GM12878 (cell line): ENCODE results near the gene SHQ1. TPM values are rescaled to one million over a fixed set of nuclear protein-coding genes. Genes with fewer than 3 reads are reported as not detected.

Experiments
- ATF7 ChIP-seq: fragments of 450-650 bp; IDR thresholded peaks from 2 replicates; pipeline ENCODE4 v1.6.1; 2016; ENCODE audit warnings: low read depth, mild to moderate bottlenecking
- CREB1 ChIP-seq: IDR thresholded peaks from 2 replicates; pipeline ENCODE4 v1.6.1; 2012; ENCODE audit warnings: low read depth, mild to moderate bottlenecking, inconsistent platforms
- CREM ChIP-seq: IDR thresholded peaks from 2 replicates; pipeline ENCODE4 v1.6.1; 2014; ENCODE audit warnings: antibody characterized with exemption, low read depth
- DPF2 ChIP-seq: fragments of 450-650 bp; IDR thresholded peaks from 2 replicates; pipeline ENCODE4 v1.6.1; 2017; ENCODE audit warnings: mild to moderate bottlenecking
- EP300 ChIP-seq, 2 experiments: fragments of 150-350 bp in 1 of 2; IDR thresholded peaks; 2 replicates each; pipeline ENCODE4 v1.6.1; 2011 to 2012; ENCODE audit warnings: low read depth in 2 of 2, low read length in 2 of 2, borderline replicate concordance in 1 of 2, improper control_type of control experiment in 1 of 2, inconsistent platforms in 1 of 2; ENCODE audit not compliant: control insufficient read depth in 1 of 2
- FOXM1 ChIP-seq: IDR thresholded peaks from 2 replicates; pipeline ENCODE4 v1.6.1; 2012; ENCODE audit warnings: low read depth, mild to moderate bottlenecking, inconsistent platforms, low read length, moderate library complexity
- GABPA ChIP-seq: IDR thresholded peaks from 2 replicates; pipeline ENCODE4 v1.6.1; 2014; ENCODE audit warnings: antibody characterized with exemption, low read depth, mild to moderate bottlenecking, inconsistent platforms
- HDAC6 ChIP-seq: fragments of 200-600 bp; sonication (generic); IDR thresholded peaks from one replicate; pipeline ENCODE4 v1.8.0; 2017; ENCODE audit warnings: antibody characterized with exemption; ENCODE audit not compliant: unreplicated experiment
- HDGF ChIP-seq: fragments of 450-650 bp; IDR thresholded peaks from 2 replicates; pipeline ENCODE4 v1.6.1; 2016; ENCODE audit warnings: antibody characterized with exemption
- IKZF1 ChIP-seq: fragments of 450-650 bp; conservative IDR thresholded peaks from 2 replicates; pipeline ENCODE4 v1.6.1; 2017; ENCODE audit warnings: antibody characterized with exemption, mild to moderate bottlenecking
- IRF4 ChIP-seq: IDR thresholded peaks from 2 replicates; pipeline ENCODE4 v1.6.1; 2011; ENCODE audit warnings: low read depth, low read length
- JUNB ChIP-seq: IDR thresholded peaks from 2 replicates; pipeline ENCODE4 v1.6.1; 2016; ENCODE audit warnings: antibody characterized with exemption, mild to moderate bottlenecking
- KLF5 ChIP-seq: fragments of 450-650 bp; IDR thresholded peaks from 2 replicates; pipeline ENCODE4 v1.6.1; 2014; ENCODE audit warnings: mild to moderate bottlenecking; ENCODE audit not compliant: partially characterized antibody
- MEF2A ChIP-seq: IDR thresholded peaks from 2 replicates; pipeline ENCODE4 v1.6.1; 2011; ENCODE audit warnings: low read depth, mild to moderate bottlenecking, low read length, moderate library complexity; ENCODE audit not compliant: insufficient read depth
- MEF2B ChIP-seq: fragments of 450-650 bp; IDR thresholded peaks from 2 replicates; pipeline ENCODE4 v1.6.1; 2018; ENCODE audit warnings: mild to moderate bottlenecking, moderate library complexity; ENCODE audit not compliant: partially characterized antibody, poor library complexity, severe bottlenecking
- MTA2 ChIP-seq: fragments of 450-650 bp; IDR thresholded peaks from 2 replicates; pipeline ENCODE4 v1.6.1; 2016; ENCODE audit warnings: low read depth, mild to moderate bottlenecking, moderate library complexity
- MXI1 ChIP-seq: fragments of 150-350 bp; IDR thresholded peaks from 2 replicates; pipeline ENCODE4 v1.6.1; 2011; ENCODE audit warnings: low read depth, mild to moderate bottlenecking, inconsistent platforms, low read length, improper control_type of control experiment
- NBN ChIP-seq: fragments of 450-650 bp; IDR thresholded peaks from 2 replicates; pipeline ENCODE4 v1.6.1; 2016
- NR2C2 ChIP-seq: IDR thresholded peaks from 2 replicates; pipeline ENCODE4 v1.6.1; 2011; ENCODE audit warnings: borderline replicate concordance, low read depth; ENCODE audit not compliant: control insufficient read depth, insufficient read length
- RB1 ChIP-seq: fragments of 450-650 bp; formaldehyde crosslinking; IDR thresholded peaks from 2 replicates; pipeline ENCODE4 v1.6.1; 2017; ENCODE audit warnings: mild to moderate bottlenecking, borderline replicate concordance
- RCOR1 ChIP-seq: conservative IDR thresholded peaks from 2 replicates; pipeline ENCODE4 v1.6.1; 2012; ENCODE audit warnings: low read depth, low read length, improper control_type of control experiment
- RELA ChIP-seq: fragments of 450-650 bp; IDR thresholded peaks from 2 replicates; pipeline ENCODE4 v1.8.0; 2014; ENCODE audit warnings: borderline replicate concordance; ENCODE audit not compliant: partially characterized antibody
- RUNX3 ChIP-seq: IDR thresholded peaks from 2 replicates; pipeline ENCODE4 v1.6.1; 2012; ENCODE audit warnings: low read length, inconsistent platforms
- SMARCA5 ChIP-seq: fragments of 450-650 bp; IDR thresholded peaks from 2 replicates; pipeline ENCODE4 v1.6.1; 2017; ENCODE audit warnings: mild to moderate bottlenecking
- SRF ChIP-seq, 2 experiments: IDR thresholded peaks; 2 replicates each; pipeline ENCODE4 v1.6.1; 2011; ENCODE audit warnings: low read depth in 2 of 2, low read length in 2 of 2, mild to moderate bottlenecking in 1 of 2, moderate library complexity in 1 of 2
- ZBED1 ChIP-seq: IDR thresholded peaks from 2 replicates; pipeline ENCODE4 v1.6.1; 2016; ENCODE audit warnings: borderline replicate concordance
- ZNF217 ChIP-seq: fragments of 450-650 bp; IDR thresholded peaks from 2 replicates; pipeline ENCODE4 v1.6.1; 2017; ENCODE audit warnings: antibody characterized with exemption, mild to moderate bottlenecking
- polyA plus RNA-seq, 11 experiments: library from polyadenylated mRNA; depleted of rRNA in 4 of 11; unstranded in 6 of 11; stranded (reverse) in 5 of 11; fragments of >200 nt; fragmentation: Nextera tagmentation in 4 of 11; fragmentation: Illumina TruSeq in 1 of 11; extraction: Ambion mirVana in 4 of 11; extraction: Trizol in 1 of 11; gene quantifications; 1 replicate in 1 of 11; 2 replicates in 10 of 11; pipeline versions ENCODE4 v1.2.1 to v1.2.3, GENCODE V29; 2011 to 2016; ENCODE audit warnings: inconsistent platforms in 2 of 11, missing spikeins in 2 of 11, low read depth in 1 of 11
- total RNA-seq, 4 experiments: library from RNA; depleted of rRNA in 3 of 4; stranded (reverse); fragments of >200 nt in 3 of 4; fragmentation: Illumina TruSeq in 1 of 4; extraction: Trizol in 1 of 4; gene quantifications; 2 replicates each; pipeline versions ENCODE4 v1.2.1 to v1.2.3, GENCODE V29; 2013 to 2021
- TF ChIP-seq, protein P1 (sequence below): fragments of 450-650 bp; conservative IDR thresholded peaks from 2 replicates; pipeline ENCODE4 v1.6.1; 2017; ENCODE audit warnings: mild to moderate bottlenecking, moderate library complexity
- TF ChIP-seq, protein P2 (sequence below): fragments of 450-650 bp; IDR thresholded peaks from 2 replicates; pipeline ENCODE4 v1.6.1; 2016; ENCODE audit warnings: mild to moderate bottlenecking
- TF ChIP-seq, protein P3 (sequence below): IDR thresholded peaks from 2 replicates; pipeline ENCODE4 v1.6.1; 2011; ENCODE audit warnings: low read depth, mild to moderate bottlenecking, low read length, moderate library complexity, borderline replicate concordance; ENCODE audit errors: extremely low read depth

Gene SHQ1
- total and polyA plus RNA-seq, 10 of the 15 experiments (the other 5 are each of a cell fraction or from before 2014, with no cell fraction given), result 12.6 to 51.7 (median 24.5) TPM

DNA sequence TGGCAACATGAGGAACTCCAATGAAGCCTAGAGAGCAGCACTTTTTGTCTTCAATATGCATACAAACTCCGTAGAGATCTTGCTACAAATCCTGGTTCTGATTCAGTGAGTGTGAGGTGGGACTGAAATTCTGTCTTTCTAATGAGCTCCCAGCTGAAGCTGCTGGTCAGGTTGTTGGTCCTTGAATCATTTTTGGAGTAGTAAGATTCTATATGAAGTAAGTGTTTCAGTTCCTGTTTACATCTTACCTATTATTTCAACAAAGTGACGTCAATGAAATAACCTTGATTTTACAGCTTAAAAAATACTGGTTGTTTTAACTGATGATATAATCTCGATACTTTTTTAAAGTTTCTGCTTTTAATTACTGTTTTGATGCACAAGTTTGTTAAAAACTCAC, 33.9 kb downstream of the SHQ1 start (continued):
- TF ChIP-seq, protein P1, sequence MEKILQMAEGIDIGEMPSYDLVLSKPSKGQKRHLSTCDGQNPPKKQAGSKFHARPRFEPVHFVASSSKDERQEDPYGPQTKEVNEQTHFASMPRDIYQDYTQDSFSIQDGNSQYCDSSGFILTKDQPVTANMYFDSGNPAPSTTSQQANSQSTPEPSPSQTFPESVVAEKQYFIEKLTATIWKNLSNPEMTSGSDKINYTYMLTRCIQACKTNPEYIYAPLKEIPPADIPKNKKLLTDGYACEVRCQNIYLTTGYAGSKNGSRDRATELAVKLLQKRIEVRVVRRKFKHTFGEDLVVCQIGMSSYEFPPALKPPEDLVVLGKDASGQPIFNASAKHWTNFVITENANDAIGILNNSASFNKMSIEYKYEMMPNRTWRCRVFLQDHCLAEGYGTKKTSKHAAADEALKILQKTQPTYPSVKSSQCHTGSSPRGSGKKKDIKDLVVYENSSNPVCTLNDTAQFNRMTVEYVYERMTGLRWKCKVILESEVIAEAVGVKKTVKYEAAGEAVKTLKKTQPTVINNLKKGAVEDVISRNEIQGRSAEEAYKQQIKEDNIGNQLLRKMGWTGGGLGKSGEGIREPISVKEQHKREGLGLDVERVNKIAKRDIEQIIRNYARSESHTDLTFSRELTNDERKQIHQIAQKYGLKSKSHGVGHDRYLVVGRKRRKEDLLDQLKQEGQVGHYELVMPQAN, result 0 out of 2 replicates have a peak, but pooled peaks have one; percentile 17
- TF ChIP-seq, protein P2, sequence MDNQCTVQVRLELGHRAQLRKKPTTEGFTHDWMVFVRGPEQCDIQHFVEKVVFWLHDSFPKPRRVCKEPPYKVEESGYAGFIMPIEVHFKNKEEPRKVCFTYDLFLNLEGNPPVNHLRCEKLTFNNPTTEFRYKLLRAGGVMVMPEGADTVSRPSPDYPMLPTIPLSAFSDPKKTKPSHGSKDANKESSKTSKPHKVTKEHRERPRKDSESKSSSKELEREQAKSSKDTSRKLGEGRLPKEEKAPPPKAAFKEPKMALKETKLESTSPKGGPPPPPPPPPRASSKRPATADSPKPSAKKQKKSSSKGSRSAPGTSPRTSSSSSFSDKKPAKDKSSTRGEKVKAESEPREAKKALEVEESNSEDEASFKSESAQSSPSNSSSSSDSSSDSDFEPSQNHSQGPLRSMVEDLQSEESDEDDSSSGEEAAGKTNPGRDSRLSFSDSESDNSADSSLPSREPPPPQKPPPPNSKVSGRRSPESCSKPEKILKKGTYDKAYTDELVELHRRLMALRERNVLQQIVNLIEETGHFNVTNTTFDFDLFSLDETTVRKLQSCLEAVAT, result no peak
- TF ChIP-seq ZNF217 (0 out of 2 replicates have a peak, but pooled peaks have one; percentile 34), ZBED1 (no peak), MTA2 (peak; percentile 91), FOXM1 (peak; percentile 68; the same call in 1 of the 2 replicates), ATF7 (peak; percentile 97), SRF (IDR thresholded peaks at IDR 0.05; ENCODE audit: low read depth in 2 of 2, low read length in 2 of 2) (no peak), RCOR1 (0 out of 2 replicates have a peak, but pooled peaks have one; percentile 52), RUNX3 (peak; percentile 65; the same call in 1 of the 2 replicates), DPF2 (peak; percentile 73), HDGF (no peak), IRF4 (0 out of 2 replicates have a peak, but pooled peaks have one; percentile 52), NBN (0 out of 2 replicates have a peak, but pooled peaks have one; percentile 31), CREM (peak; percentile 88), KLF5 (no peak), NR2C2 (no peak), CREB1 (peak; percentile 94), MEF2A (peak; percentile 58; the same call in 1 of the 2 replicates), EP300 (IDR thresholded peaks at IDR 0.05; ENCODE audit: borderline replicate concordance in 1 of 2, control insufficient read depth in 1 of 2, low read depth in 2 of 2, low read length in 2 of 2) (peak; percentile 57 to 79; a peak in 3 of 4 replicates), SMARCA5 (no peak), RB1 (no peak), RELA (no peak), JUNB (peak; percentile 90), HDAC6 (no peak), MEF2B (peak; percentile 70), GABPA (peak; percentile 31; the same call in 1 of the 2 replicates), MXI1 (no peak), IKZF1 (peak; percentile 45)
- TF ChIP-seq, protein P3, sequence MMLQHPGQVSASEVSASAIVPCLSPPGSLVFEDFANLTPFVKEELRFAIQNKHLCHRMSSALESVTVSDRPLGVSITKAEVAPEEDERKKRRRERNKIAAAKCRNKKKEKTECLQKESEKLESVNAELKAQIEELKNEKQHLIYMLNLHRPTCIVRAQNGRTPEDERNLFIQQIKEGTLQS, result no peak
